HFFc6 (cell line): ENCODE data around the gene STK32B. TPM values are rescaled to one million over a fixed set of nuclear protein-coding genes. Genes with fewer than 3 reads are reported as not detected.
"Not testable (repeated sequence)": the region's sequence is repeated elsewhere in the genome, so short reads cannot be mapped to it uniquely, and the experiment has no call there.

ENCODE experiments used
- DNase-seq: peaks from one replicate; pipeline ENCODE4 v3.0.0-alpha.2; 2018
- H3K27ac Mint-ChIP-seq: 2 replicates; pipeline ENCODE4 v1.8.0; 2020; ENCODE audit warnings: mild to moderate bottlenecking, mixed read lengths
- H3K27me3 Mint-ChIP-seq: 2 replicates; pipeline ENCODE4 v1.8.0; 2021; ENCODE audit warnings: mild to moderate bottlenecking, moderate library complexity, mixed read lengths; ENCODE audit not compliant: insufficient read depth
- H3K36me3 Mint-ChIP-seq: 2 replicates; pipeline ENCODE4 v1.8.0; 2021; ENCODE audit warnings: low read depth, mixed read lengths
- H3K4me1 Mint-ChIP-seq: 2 replicates; pipeline ENCODE4 v1.8.0; 2020; ENCODE audit warnings: low read depth, mixed read lengths
- H3K4me3 Mint-ChIP-seq: 2 replicates; pipeline ENCODE4 v1.8.0; 2020; ENCODE audit warnings: mild to moderate bottlenecking, moderate library complexity, mixed read lengths
- H3K9me3 Mint-ChIP-seq: 2 replicates; pipeline ENCODE4 v1.8.0; 2020; ENCODE audit warnings: mild to moderate bottlenecking, mixed read lengths
- CTCF ChIP-seq: fragments of 200-600 bp; sonication (generic); IDR thresholded peaks from 2 replicates; pipeline ENCODE4 v1.5.0; 2021; ENCODE audit warnings: antibody characterized with exemption, mild to moderate bottlenecking
- total RNA-seq, 6 experiments: library from RNA; stranded (reverse); fragmentation: NEBNext Ultra II Directional; extraction: Animal tissue kit (Norgen Biotek cat#: 25700); gene quantifications; 2 replicates in 1 of 6; 3 replicates in 5 of 6; pipeline ENCODE4 v1.2.3, GENCODE V29; 2021

The STK32B gene
- total RNA-seq, 6 experiments from 2014 or later: 0.14 to 0.33 (median 0.18) TPM; not detected in 1

GRCh38 chr4:5424211-5424610 lies 372.9 kb downstream of the STK32B start:
- no peak for DNase-seq
- Mint-ChIP-seq H3K36me3 (no peaks in the 10 kb centered on the region), H3K27me3 (peaks cover 8% of the 10 kb centered on the region), H3K4me1 (no peaks in the 10 kb centered on the region), H3K27ac (no peak overlapping the region), H3K9me3 (no peaks in the 10 kb centered on the region; the same call in 1 of the 2 replicates), H3K4me3 (no peak overlapping the region)
- TF ChIP-seq CTCF: no peak

- no peaks in the 10 kb centered on the region for H3K36me3 Mint-ChIP-seq
- H3K27ac Mint-ChIP-seq: no peak overlapping the region
- H3K27me3 Mint-ChIP-seq: peaks cover 7% of the 10 kb centered on the region
- TF ChIP-seq CTCF: no peak
- no peaks in the 10 kb centered on the region for H3K4me1 Mint-ChIP-seq
- no peak overlapping the region for H3K4me3 Mint-ChIP-seq
- DNase-seq: no peak
- H3K9me3 Mint-ChIP-seq: no peaks in the 10 kb centered on the region; the same call in 1 of the 2 replicates
These were observed 373.6 kb downstream of the STK32B start for GRCh38 chr4:5424901-5425300.

GRCh38 chr4:5429747-5430146 lies 378.5 kb downstream of the STK32B start:
- Mint-ChIP-seq H3K36me3 (no peaks in the 10 kb centered on the region), H3K9me3 (no peaks in the 10 kb centered on the region), H3K4me1 (no peaks in the 10 kb centered on the region), H3K27ac (no peak overlapping the region), H3K27me3 (no peaks in the 10 kb centered on the region), H3K4me3 (no peak overlapping the region)
- DNase-seq: no peak
- TF ChIP-seq CTCF: no peak

- no peak overlapping the region for H3K4me3 Mint-ChIP-seq
- TF ChIP-seq CTCF: no peak
- no peaks in the 10 kb centered on the region for H3K4me1 Mint-ChIP-seq
- no peak overlapping the region for H3K27ac Mint-ChIP-seq
- peaks cover 4% of the 10 kb centered on the region for H3K27me3 Mint-ChIP-seq
- H3K9me3 Mint-ChIP-seq: peaks cover 2% of the 10 kb centered on the region; the same call in 1 of the 2 replicates
- DNase-seq: no peak
- no peaks in the 10 kb centered on the region for H3K36me3 Mint-ChIP-seq
These were observed 381.9 kb downstream of the STK32B start for GRCh38 chr4:5433196-5433595.

- Mint-ChIP-seq H3K36me3 (no peaks in the 10 kb centered on the region), H3K27ac (no peak overlapping the region), H3K27me3 (peaks cover 4% of the 10 kb centered on the region), H3K9me3 (peaks cover 5% of the 10 kb centered on the region; the same call in 1 of the 2 replicates), H3K4me3 (no peak overlapping the region), H3K4me1 (no peaks in the 10 kb centered on the region)
- DNase-seq: no peak
- TF ChIP-seq CTCF: no peak
These were observed 383.9 kb downstream of the STK32B start for GRCh38 chr4:5435201-5435600.

GRCh38 chr4:5435823-5436222 lies 384.5 kb downstream of the STK32B start:
- no peak overlapping the region for H3K27ac Mint-ChIP-seq
- no peak overlapping the region for H3K4me3 Mint-ChIP-seq
- no peak for DNase-seq
- TF ChIP-seq CTCF: no peak
- H3K36me3 Mint-ChIP-seq: no peaks in the 10 kb centered on the region
- H3K4me1 Mint-ChIP-seq: no peaks in the 10 kb centered on the region
- peaks cover 4% of the 10 kb centered on the region for H3K27me3 Mint-ChIP-seq
- H3K9me3 Mint-ChIP-seq: peaks cover 5% of the 10 kb centered on the region; the same call in 1 of the 2 replicates

GRCh38 chr4:5443976-5444802 lies 392.9 kb downstream of the STK32B start:
- peaks cover 13% of the 10 kb centered on the region; the same call in 1 of the 2 replicates for H3K4me1 Mint-ChIP-seq
- H3K4me3 Mint-ChIP-seq, H3K27ac Mint-ChIP-seq, H3K9me3 Mint-ChIP-seq, DNase-seq, H3K36me3 Mint-ChIP-seq, H3K27me3 Mint-ChIP-seq: not testable (repeated sequence)
